SK-N-SH (cell line): Measurements from ENCODE around the gene KLHL22.
"Not testable (repeated sequence)": the region's sequence is repeated elsewhere in the genome, so short reads cannot be mapped to it uniquely, and the experiment has no call there.

ENCODE experiments used
- ELF1 ChIP-seq: IDR thresholded peaks from 2 replicates; pipeline ENCODE4 v1.4.0; 2012
- EZH2phosphoT487 ChIP-seq: fragments of 200-600 bp; sonication (generic); IDR thresholded peaks from 2 replicates; pipeline ENCODE4 v1.6.1; 2017; ENCODE audit warnings: low read depth, mixed run types, mild to moderate bottlenecking, antibody characterized with exemption, moderate library complexity, borderline replicate concordance
- FOXM1 ChIP-seq: IDR thresholded peaks from 2 replicates; pipeline ENCODE4 v1.4.0; 2012; ENCODE audit warnings: low read depth, mild to moderate bottlenecking
- RAD21 ChIP-seq: IDR thresholded peaks from 2 replicates; pipeline ENCODE4 v1.6.1; 2012; ENCODE audit warnings: mild to moderate bottlenecking, low read length
- RFX5 ChIP-seq: IDR thresholded peaks from 2 replicates; pipeline ENCODE4 v1.6.1; 2012; ENCODE audit warnings: mild to moderate bottlenecking, improper control_type of control experiment, low read length
- TF ChIP-seq, protein P1 (sequence below): IDR thresholded peaks from 2 replicates; pipeline ENCODE4 v1.6.1; 2012; ENCODE audit warnings: mild to moderate bottlenecking, low read depth, low read length, moderate library complexity
- TF ChIP-seq, protein P2 (sequence below): fragments of 200-600 bp; sonication (generic); IDR thresholded peaks from 2 replicates; pipeline ENCODE4 v1.6.1; 2017; ENCODE audit warnings: antibody characterized with exemption, mild to moderate bottlenecking, moderate library complexity

DNA sequence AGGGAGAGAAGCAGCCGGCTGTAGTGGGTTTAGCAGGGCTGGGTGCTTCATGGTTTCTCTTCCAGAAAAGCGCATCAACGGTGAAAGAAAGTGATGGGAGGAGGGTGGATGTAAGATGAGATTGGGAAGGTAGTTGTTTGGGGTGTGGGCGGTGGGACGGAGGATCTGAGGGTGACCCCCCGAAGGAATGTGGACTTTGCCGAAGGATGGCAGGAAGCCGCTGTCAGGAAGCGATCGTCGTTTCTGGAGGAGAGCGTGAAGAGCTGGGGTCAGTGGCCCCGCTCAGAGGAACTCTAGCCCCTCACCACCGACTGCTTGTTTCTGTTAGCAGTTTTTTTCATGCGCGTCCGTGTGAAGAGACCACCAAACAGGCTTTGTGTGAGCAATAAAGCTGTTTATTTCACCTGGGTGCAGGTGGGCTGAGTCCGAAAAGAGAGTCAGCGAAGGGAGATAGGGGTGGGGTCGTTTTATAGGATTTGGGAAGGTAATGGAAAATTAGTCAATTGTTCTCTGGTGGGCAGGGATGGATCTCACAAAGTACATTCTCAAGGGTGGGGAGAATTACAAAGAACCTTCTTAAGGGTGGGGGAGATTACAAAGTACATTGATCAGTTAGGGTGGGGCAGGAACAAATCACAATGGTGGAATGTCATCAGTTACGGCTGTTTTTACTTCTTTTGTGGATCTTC lies 12.6 kb upstream of the KLHL22 start:
- TF ChIP-seq FOXM1, EZH2phosphoT487, RFX5, RAD21, ELF1: not testable (repeated sequence)
- TF ChIP-seq, protein P1, sequence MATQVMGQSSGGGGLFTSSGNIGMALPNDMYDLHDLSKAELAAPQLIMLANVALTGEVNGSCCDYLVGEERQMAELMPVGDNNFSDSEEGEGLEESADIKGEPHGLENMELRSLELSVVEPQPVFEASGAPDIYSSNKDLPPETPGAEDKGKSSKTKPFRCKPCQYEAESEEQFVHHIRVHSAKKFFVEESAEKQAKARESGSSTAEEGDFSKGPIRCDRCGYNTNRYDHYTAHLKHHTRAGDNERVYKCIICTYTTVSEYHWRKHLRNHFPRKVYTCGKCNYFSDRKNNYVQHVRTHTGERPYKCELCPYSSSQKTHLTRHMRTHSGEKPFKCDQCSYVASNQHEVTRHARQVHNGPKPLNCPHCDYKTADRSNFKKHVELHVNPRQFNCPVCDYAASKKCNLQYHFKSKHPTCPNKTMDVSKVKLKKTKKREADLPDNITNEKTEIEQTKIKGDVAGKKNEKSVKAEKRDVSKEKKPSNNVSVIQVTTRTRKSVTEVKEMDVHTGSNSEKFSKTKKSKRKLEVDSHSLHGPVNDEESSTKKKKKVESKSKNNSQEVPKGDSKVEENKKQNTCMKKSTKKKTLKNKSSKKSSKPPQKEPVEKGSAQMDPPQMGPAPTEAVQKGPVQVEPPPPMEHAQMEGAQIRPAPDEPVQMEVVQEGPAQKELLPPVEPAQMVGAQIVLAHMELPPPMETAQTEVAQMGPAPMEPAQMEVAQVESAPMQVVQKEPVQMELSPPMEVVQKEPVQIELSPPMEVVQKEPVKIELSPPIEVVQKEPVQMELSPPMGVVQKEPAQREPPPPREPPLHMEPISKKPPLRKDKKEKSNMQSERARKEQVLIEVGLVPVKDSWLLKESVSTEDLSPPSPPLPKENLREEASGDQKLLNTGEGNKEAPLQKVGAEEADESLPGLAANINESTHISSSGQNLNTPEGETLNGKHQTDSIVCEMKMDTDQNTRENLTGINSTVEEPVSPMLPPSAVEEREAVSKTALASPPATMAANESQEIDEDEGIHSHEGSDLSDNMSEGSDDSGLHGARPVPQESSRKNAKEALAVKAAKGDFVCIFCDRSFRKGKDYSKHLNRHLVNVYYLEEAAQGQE: not testable (repeated sequence)
- TF ChIP-seq, protein P2, sequence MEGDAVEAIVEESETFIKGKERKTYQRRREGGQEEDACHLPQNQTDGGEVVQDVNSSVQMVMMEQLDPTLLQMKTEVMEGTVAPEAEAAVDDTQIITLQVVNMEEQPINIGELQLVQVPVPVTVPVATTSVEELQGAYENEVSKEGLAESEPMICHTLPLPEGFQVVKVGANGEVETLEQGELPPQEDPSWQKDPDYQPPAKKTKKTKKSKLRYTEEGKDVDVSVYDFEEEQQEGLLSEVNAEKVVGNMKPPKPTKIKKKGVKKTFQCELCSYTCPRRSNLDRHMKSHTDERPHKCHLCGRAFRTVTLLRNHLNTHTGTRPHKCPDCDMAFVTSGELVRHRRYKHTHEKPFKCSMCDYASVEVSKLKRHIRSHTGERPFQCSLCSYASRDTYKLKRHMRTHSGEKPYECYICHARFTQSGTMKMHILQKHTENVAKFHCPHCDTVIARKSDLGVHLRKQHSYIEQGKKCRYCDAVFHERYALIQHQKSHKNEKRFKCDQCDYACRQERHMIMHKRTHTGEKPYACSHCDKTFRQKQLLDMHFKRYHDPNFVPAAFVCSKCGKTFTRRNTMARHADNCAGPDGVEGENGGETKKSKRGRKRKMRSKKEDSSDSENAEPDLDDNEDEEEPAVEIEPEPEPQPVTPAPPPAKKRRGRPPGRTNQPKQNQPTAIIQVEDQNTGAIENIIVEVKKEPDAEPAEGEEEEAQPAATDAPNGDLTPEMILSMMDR: not testable (repeated sequence)
